Amniotic stem cell (primary cell): ENCODE results near the gene FAM234A.
"Not testable (repeated sequence)": the region's sequence is repeated elsewhere in the genome, so short reads cannot be mapped to it uniquely, and the experiment has no call there.

Experiments used
- DNase-seq: peaks from one replicate; lab custom pipeline; 2025; lab: John Stamatoyannopoulos, UW

FAM234A gene, protein sequence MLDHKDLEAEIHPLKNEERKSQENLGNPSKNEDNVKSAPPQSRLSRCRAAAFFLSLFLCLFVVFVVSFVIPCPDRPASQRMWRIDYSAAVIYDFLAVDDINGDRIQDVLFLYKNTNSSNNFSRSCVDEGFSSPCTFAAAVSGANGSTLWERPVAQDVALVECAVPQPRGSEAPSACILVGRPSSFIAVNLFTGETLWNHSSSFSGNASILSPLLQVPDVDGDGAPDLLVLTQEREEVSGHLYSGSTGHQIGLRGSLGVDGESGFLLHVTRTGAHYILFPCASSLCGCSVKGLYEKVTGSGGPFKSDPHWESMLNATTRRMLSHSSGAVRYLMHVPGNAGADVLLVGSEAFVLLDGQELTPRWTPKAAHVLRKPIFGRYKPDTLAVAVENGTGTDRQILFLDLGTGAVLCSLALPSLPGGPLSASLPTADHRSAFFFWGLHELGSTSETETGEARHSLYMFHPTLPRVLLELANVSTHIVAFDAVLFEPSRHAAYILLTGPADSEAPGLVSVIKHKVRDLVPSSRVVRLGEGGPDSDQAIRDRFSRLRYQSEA

DNA sequence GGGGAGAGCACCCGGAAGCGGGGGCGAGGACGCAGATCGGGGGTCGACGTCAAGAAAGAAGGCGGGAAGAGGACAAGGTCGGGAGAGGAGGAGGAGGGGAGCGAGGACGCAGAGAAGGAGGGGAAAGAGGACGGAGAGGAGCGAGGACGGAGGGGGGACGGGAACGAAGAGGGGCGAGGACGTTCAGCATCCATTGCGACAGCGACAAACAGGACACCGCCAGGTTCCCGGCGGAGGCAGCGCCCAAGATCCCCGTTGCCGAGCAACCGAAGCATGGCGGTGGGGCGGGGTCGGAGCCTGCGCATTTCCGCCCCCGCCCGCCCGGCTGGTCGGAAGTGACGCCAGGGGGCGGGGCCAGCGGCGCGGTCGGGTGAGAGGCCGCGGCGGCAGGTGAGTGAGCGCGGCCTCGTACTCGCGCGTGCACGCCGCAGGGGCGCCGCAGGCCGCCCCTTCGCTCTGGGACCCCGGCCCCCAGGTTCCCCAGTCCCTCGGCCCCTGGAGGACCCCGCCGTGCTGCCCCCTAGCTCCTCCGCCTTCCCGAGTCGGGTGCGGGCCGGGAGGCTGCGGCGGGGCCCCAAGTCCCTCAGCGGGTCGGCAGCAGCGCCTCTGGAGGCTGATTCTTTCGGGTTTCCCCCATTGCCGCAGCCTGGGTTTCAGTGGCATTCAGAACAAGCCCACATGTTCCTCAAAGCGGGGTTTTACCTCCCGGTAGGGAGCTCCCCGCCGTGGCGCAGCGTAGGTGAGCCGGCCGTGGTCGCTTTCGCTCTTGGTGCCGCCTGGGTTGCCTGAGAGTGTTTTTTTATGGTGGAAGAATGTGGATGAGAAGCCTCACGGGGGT lies at the start of gene FAM234A:
FAM234A (plus strand) TSS at position 354 of the 838 bp plus-strand sequence. CDS start 19,593 bp downstream, outside the sequence.
- DNase-seq, result peak; percentile 84

DNA sequence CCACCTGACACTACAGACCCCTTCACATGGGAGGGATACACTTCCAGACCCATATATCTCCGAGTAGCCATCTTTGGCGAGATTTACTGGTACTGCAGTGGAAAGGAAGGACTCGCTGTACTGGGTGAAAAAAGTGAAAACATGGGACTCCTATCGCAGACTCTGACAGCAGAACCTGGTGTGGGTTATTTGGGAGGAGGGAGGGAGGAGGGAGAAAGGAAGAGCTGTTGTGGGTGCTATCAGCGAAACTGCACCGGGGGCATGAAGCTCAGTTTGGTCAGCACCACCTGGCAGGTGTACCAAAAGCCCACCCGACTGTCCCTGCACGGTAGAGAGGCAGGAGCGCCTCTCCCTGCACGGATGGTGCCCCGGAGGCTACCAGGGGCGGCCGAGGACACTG lies 49.4 kb upstream of the FAM234A start:
- no peak for DNase-seq

DNA sequence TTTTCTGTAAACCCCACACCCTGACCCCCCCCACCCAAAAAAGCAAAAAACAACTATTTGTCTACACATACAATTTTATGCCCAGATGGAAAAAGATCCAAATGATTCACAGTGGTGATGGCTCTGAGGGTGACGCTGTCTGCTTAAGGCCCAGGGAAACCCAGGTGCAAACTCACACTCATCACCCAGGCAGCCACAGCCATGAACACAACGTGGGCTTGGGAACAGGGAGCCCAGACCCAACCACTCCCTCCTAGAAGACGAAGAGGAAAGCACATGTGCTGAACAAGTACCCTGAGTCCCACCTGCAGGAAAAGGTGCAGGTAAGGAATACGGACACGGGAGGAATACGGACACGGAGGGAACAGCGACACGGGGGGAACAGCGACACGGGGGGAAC lies 48.9 kb upstream of the FAM234A start:
- no peak for DNase-seq

DNA sequence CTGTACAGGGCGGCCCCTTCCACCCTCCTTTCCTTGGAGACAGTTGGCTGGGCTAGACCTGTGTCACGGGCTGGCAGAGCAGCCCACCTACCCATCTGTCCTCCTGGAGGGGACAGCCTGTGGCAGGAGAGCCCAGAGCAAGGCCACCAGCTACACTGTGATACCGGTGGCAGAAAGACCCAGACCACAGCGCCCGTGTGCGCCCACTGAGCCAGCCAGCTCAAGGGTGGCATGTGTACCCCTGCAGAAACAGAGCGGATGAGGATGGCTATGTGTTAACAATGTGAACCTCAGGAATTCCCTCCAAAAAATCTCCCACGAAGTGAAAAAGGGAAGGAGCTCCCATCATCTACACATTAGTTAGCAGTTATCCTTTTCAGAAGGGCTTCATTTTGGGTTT lies 47.3 kb upstream of the FAM234A start:
- no peak for DNase-seq

DNA sequence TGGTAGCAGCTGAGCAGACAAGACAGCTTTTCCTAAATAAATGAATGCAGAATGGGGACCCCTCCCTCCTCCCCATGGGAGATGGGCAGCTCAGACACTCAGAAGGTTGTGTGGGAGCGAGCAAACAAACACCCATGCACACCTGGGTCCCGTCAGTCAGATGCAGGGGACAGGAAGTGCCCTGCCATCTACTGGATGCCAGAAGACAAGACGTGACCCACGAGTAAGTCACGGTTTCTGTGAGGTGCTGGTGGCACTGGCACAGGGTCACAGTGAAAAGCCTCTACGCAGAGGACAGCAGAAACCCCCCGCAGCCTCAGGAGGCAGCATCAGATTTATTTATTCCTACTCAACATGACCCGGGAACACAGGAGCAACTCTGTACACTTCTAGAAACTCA lies 45.9 kb upstream of the FAM234A start:
- no peak for DNase-seq

DNA sequence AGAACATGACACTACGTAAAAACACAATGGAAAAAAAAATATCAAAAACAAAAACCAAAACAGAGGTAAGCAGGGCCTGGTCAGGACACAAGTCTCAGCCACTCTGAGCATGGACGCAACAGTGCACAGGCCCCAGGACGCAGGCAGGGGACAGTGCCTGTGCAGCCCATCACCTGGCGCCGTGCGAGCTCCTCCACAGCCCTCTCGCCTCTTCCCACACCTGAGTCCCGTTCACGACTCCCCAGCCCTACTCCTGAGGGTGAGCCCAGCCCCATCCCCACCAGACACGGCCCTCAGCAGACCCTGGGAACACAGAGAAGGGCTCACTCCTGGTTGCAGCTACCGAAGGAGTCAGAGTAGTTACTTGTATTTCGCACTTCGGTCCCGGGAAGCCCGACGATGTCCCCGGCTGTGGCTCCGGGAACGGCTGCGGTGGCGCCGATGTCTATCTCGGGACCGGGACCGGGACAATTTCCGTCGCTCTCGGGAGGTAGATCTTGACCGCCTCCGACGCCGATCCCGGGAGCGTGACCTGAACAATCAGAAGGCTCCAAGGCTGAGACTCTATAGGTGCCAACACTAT lies 44.9 kb upstream of the FAM234A start:
- no peak for DNase-seq

DNA sequence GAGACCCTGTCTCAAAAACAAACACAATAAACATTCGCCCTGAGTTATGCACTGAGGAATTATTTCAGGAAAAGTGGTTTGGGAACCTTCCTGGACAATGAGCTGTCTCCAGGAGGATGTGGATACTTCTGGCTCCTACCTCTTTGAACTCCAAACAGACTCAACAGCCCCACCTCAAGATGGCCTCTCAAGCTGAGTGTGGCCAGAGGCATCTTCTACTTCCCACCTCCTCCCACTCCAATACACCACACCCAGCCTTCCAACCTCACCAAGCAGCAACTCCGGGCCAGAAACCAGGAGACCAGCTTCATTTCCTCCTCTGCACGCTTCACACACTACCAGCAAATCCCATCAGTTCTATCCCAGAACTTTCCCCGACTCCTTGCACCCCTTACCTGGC lies 42.8 kb upstream of the FAM234A start:
- DNase-seq, result no peak

DNA sequence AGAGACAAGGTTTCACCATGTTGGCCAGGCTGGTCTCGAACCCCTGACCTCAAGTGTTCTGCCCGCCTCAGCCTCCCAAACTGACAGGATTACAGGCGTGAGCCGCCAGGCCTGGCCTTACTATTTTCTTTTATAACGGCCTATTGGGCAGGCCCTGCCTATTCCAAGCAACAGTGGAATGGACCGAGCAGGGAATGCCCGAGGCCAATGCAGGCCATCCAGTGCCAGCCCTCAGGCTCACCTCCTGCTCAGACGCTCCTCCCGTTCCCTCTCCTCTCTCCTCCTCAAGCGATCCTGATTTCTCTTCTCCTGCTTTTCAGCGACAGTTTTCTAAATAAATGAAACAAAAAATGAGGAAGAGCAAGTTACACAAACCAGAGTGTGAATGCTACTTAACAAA lies 41.9 kb upstream of the FAM234A start:
- no peak for DNase-seq

DNA sequence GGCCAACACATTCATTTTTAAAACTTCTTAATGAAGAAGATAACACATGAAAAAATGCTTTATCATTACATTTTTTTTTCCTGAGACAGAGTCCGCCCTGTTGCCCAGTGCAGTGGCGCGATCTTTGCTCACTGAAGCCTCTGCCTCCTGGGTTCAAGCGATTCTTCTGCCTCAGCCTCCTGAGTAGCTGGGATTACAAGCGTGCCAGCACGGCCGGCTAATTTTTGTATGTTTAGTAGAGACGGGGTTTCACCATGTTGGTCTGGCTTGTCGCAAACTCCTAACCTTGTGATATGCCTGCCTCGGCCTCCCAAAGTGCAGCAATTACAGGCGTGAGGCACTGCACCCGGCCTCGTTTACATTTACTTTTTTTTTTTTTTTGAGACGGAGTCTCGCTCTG lies 41.2 kb upstream of the FAM234A start:
- no peak for DNase-seq

DNA sequence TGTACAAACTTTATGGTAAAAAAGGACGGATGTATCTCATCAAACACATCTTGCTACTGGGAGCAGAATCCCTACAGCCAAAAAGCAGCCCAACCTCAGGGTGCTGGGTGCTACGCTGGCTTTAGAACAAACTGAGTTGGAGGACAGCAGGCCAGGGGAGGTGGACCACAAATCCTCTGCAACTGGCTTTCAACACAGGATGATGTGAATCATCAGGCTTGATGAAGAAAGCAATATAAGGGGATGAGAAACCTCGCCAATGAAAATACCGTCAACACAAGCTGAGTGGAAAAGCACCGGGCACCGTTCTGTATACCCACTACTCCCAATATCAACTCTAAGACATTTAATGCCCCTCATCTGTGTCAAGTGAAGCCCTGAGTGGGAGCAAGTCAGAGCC lies 40.1 kb upstream of the FAM234A start:
- DNase-seq, result no peak

DNA sequence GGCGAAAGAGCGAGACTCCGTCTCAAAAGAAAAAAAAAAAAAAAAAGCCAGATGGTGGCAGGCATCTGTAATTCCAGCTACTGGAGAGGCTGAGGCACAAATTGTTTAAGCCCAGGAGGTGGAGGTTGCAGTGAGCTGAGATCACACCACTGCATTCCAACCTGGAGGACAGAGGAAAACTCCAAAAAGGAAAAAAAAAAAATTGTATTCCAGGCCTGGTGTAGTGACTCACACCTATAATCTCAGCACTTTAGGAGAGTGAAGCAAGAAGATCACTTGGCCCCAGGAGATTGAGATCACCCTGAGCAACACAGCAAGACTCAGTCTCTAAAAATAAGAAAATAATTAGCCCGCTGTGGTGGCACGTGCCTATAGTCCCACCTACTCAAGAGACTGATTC lies 34.2 kb upstream of the FAM234A start:
- DNase-seq, result peak; percentile 14

DNA sequence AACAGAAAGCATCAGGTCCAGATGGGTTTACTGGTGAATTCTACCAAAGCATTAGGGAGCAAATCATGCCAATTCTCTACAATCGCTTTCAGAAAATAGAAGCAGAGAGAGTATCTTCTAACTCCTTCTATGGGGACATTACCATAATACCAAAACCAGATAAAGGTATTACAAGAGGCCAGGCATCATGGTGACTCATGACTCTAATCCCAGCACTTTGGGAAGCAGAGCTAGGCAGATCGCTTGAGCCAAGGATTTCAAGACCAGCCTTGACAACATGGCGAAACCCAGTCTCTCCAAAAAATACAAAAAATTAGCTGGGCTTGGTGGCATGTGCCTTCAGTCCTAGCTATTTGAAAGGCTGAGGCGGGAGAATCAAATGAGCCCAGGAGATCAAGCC lies 31.4 kb upstream of the FAM234A start:
- no peak for DNase-seq

DNA sequence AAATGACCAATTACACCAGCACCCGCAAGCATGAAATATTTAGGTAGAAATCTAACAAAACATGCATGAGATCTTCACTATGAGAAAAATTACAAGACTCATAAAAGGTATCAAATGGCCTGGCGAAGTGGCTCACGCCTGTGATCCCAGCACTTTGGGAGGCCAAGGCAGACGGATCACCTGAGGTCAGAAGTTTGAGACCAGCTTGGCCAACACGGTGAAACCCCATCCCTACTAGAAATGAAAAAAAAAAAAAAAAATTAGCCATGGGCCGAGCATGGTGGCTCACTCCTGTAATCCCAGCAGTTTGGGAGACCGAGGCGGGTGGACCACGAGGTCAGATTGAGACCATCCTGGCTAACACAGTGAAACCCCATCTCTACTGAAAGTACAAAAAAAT lies 30.6 kb upstream of the FAM234A start:
- not testable (repeated sequence) for DNase-seq

DNA sequence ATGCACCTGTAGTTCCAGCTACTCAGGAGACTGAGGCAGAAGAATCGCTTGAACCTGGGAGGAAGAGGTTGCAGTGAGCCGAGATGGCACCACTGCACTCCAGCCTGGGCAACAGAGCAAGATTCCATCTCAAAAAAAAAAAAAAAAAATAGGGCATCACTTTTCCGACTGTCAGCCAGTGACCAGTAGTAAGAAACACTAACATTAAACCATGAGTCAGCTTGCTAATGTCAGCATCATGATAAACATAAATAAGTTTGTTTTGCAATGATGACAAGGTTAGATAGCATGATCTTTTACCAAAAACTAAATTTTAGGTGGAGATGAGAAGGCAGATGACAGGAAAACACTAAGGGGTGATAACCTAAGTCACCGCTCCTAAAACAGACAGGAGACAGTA lies 25.3 kb upstream of the FAM234A start:
- not testable (repeated sequence) for DNase-seq

DNA sequence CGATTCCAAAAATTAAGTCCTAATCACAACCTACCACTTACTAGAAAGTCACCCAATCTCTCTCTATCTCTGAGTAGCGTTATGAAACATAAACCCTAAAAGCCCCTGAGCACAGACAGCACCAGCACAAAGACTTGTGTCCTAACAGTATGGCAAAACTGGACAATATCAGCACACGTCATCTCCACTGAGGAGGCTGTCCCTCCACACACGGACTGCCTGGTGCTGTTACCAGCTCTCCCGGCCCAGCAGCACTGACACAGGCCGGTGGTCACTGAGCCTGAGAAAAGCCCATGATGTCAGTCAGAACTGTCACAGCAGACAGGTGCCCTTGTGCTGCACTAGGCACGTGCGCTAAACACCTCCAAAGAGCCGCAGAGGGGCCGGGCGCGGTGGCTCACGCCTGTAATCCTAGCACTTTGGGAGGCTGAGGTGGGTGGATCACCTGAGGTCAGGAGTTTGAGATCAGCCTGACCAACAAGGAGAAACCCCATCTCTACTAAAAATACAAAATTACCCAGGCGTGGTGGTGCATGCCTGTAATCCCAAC lies 22.9 kb upstream of the FAM234A start:
- DNase-seq, result not testable (repeated sequence)

DNA sequence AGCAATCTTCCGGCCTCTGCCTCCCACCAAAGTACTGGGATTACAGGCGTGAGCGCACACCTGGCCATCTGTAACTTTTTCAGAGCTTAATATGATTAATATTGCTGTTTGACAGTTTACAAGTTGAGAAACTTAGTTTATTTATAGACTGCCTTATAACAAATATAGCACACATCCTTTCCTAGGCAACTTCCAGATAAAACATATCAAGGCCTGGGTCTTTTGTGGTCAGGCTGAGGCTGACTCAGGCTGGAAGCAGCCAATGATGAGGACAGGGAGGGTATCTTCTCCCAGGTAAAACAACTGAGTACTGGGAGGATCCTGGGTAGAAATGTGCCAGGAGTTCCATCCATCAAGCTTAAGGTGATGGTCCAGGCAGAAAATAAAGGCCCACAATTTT lies 21.6 kb upstream of the FAM234A start:
- DNase-seq, result no peak

DNA sequence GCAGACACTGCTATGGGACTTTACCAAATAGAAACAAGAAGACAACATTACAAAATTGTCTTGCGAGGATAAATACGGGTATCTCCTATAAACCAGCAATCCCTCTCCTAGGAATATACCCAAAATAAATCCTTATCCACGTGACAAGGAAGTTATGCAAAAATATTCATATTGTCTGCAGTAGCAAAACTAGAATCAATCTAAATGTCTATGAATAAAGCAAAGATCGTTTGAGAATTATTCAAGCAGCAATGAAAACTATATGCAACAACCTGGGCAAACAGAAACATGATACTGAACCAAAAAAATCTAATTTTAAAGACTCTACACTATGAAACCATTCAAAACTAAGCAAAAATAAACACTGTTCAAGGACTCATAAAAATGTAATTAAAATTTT lies 14.6 kb upstream of the FAM234A start:
- no peak for DNase-seq

DNA sequence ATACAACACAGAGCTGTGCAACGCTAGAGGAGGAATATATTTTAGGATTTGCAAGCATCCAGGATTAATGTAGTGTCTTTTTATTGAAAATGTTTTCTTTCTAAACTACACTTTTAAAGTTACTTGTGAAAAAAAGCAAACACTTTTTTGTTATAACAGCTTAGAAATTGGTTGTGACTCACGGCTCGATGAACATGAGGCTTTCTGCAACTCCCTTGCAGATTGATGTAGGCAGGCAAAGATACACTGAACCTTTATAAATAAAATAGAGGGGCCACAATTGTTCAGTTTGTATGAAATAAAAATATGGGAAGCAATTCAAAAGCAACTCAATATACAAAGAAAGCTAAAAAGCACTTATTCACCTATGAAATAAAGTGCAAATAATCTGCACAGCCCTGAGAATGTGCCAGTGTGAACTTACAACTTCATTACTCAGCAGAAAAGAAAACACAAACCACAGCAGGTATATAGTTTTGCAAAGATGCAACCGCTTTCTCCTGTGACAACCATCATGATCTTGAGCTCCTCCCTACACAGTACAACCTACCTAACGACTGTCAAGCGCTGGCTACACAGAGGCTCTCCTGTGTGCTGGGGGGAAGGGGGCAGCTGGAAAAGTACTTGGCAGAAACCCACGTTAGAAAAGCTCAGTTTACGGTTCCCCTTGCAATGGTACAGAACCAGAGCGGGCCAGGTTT lies 6.3 kb upstream of the FAM234A start:
- no peak for DNase-seq

DNA sequence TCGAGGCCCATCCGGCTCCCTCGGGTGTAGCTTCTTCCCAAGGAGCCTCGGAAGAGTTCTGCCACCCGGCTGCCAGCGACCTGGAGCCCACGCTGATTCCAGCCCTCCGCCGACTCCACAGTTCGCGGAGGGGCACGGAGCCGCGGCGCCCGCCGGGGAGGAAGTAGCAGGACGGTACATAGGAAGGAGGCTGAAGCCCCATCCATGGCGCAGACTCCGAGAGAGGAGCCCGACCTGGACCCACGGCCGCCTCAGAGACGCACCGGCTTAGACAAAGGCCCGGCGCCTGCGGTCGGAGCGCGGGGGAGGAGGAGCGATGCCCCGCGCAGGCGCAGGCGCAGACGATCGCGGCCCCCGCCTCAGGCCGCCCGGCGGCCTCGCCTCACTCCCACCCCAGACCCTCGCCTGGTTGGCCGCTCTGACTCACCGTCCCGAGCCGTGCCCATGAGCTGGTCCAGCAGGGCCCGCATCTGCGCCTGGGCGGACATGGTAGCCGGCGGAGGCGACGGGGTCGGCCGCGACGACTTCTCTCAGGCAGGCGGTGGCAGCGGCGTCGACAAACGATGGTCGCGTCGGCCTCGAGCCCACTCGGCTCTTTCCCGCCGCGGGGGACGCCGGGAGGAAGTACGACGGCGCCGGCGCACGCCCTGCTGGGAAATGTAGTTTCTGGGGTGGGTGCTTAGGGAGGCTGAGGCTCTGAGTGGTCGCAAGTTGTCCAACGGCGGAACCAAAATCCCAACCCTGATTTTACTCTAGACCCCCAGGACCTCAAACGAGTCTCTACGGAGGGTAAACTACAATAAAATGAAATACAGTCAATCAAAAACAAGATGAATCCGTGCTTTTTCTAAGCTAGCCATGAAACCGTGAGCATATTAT lies 5.5 kb upstream of the FAM234A start, which contains the start of gene LUC7L:
LUC7L (minus strand) TSS at position 598 of the 879 bp plus-strand sequence; CDS start at position 488, 110 bp downstream.
- peak; percentile 82 for DNase-seq

DNA sequence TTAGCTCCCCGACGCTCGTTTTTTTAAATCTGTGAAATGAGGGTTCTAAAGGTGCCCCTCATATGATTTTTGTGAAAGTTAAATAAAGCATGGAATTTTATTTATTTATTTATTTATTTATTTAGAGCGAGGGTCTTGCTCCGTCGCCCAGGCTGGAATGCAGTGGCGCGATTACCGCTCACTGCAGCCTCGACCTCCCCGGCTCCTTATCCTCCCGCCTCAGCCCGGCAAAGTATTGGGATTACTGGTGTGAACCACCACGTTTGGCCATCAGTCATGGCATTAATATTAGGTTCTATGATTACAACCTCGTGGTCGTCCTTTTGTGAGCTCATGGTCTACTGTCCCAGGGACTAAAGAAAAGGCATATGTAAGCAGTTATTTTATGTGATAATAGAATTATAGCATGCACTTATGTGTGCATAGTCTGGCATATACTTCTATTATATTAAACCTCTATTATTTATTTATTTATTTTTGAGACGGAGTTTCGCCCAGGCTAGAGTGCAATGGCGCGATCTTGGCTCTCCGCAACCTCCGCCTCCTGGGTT lies 4.8 kb upstream of the FAM234A start:
- no peak for DNase-seq
